GM18498 (cell line): ENCODE results near the gene AGBL1.

ENCODE experiments used
- ATAC-seq: cut with Tn5 transposase; IDR thresholded peaks from one replicate; pipeline ENCODE4 v1.9.1; 2021; ENCODE audit warnings: mild to moderate bottlenecking, moderate library complexity; ENCODE audit not compliant: unreplicated experiment

The AGBL1 gene

DNA sequence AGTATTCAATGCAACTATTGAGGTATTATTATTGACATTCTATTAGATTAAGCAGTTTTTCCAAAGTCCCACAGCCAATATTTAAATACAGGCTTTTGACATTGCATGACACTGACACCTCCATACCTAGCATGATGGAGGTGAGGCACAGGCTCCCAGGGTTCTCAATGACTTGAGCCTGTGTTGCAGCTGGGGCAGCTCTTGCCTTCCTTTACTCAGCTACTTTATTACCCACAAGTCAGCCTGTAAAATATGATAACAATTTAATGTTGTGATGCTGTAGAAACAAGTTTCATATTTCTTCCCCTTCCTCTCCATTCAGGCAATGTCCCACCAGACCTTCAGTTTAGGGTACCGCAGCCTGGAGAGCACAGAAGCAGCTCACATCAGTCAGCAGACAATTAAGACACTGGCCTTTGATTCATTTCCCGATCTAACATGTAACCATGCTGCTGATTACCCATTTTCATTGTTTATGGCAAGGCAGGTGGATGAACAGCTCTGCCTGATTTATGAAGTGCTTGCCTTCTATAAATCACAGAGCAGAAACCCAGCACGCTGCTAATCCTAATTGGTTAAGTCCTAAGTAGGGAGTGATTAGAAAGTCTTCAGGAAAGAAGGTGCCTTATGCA, 826.1 kb downstream of the AGBL1 start:
- no peak for ATAC-seq

GRCh38 chr15:86906376-86906775, 826.7 kb downstream of the AGBL1 start:
- ATAC-seq: no peak

DNA sequence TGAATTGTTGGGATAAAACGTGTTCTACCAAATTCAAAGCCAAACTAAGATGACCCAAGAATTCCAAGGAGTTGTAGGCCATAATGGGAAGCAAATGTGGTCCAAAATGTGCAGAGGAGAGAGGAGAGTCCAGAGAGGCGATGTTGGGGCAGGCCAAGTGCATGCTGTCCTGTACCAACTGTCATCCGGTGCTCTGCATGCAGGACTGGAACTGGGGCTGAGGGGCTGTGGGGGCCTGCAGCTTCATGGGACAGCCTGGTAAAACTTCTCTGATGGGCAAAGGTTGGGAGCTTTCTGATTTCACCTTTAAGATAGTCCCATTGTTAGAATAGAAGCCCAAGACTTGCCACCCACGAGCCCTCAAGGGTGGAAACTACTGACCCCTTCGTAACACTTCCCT, 831.4 kb downstream of the AGBL1 start:
- no peak for ATAC-seq

GRCh38 chr15:86912661-86913060, 833.0 kb downstream of the AGBL1 start:
- ATAC-seq: no peak

DNA sequence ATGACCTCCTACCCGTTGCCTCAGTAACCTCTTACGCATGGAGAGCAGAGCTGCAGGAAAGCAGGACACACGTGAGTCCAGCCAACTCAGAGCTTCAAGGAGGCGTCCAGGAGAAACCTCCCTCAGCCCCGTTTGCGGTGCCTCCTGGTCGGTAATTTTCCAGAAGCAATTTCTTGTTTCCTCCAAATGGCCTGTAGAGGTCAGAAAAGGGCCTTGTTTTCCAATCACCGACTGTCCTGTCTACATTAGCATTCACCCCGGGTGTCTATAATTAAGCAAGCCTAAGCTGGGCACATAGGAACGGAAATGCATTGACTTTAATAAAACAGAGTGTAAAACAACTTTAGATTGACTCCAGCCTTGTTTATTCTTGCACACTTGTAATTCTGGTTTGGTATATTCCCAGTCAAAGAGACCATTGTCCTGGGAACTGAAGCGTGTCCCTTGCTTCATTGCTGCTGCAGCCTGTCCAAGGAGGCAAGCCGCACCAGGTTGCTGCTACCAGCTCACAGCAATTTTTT, 836.2 kb downstream of the AGBL1 start:
- ATAC-seq: no peak

- no peak for ATAC-seq
Measured at GRCh38 chr15:86916671-86917360, 837.1 kb downstream of the AGBL1 start.

GRCh38 chr15:86917361-86917671, 837.6 kb downstream of the AGBL1 start:
- no peak for ATAC-seq

GRCh38 chr15:86919581-86919980, 839.9 kb downstream of the AGBL1 start:
- no peak for ATAC-seq

DNA sequence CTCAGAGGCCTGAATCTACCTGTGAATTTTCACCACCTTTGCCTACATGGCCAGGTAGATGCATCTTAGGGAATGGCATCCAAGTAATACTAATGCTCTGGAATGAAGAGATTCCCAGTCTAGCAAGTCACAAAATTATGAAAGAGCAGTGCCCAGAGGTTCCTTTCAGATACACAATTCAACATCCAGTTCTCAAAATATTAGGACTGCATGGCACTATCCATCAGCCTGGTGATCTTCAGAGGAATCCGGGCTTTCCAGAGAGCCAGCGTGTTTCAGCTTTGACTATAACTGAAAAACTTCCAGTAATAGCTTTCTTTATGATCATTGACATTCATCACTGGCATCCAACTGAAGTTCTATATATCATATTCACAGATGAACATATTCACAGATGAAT, 849.8 kb downstream of the AGBL1 start:
- no peak for ATAC-seq

- no peak for ATAC-seq
Measured at GRCh38 chr15:86932456-86932855, 852.8 kb downstream of the AGBL1 start.

- no peak for ATAC-seq
Measured at GRCh38 chr15:86935841-86936240, 856.2 kb downstream of the AGBL1 start.

GRCh38 chr15:86942285-86942684, 862.6 kb downstream of the AGBL1 start:
- ATAC-seq: no peak

GRCh38 chr15:86948719-86949118, 869.0 kb downstream of the AGBL1 start:
- no peak for ATAC-seq

- no peak for ATAC-seq
Measured at GRCh38 chr15:86959254-86959653, 879.6 kb downstream of the AGBL1 start.

- ATAC-seq: no peak
Measured at GRCh38 chr15:86961669-86962068, 882.0 kb downstream of the AGBL1 start.

DNA sequence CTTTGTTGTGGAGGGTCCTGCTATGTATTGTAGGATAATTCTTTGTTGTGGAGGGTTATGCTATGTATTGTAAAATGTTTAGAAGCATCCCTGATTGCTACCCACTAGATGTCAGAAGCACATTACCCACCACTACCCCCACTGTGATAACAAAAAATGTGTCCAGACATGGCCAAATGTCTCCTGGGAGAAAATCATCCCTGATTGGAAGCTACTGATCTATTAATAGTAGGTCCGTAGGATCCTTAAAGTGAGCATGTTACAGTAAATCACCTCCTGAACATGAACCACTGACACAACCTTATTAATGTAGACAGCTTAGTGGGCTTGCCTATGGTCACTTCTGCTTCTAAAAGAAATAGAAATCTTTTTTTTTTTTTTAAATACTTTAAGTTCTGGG, 884.6 kb downstream of the AGBL1 start:
- ATAC-seq: no peak

DNA sequence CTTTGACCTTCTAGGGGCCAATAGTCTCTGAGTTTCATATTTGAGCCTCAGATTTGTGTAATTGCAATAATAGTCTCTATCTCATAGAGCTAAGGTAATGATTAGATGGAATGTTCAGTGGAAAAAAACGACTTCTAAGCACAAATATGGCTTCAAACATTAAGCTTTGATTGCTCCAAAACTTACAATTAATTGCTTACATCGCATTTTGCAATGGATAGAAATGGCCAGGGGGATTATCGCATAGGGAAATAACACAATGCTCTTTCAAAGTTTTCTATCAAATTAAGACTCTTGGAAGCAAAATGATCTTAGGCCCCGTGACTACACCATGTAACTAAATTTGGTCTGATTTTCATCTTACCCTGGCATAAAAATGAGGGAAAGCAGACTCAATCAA, 888.6 kb downstream of the AGBL1 start:
- no peak for ATAC-seq

- ATAC-seq: no peak
Measured at GRCh38 chr15:86969364-86969763, 889.7 kb downstream of the AGBL1 start.

- no peak for ATAC-seq
Measured at GRCh38 chr15:86973284-86973844, 893.7 kb downstream of the AGBL1 start.

- no peak for ATAC-seq
Measured at GRCh38 chr15:86988033-86988432, 908.4 kb downstream of the AGBL1 start.

GRCh38 chr15:87021751-87022150, 942.1 kb downstream of the AGBL1 start:
- no peak for ATAC-seq

- ATAC-seq: no peak
Measured at GRCh38 chr15:87031540-87032230, 952.0 kb downstream of the AGBL1 start.
